PFSK-1 (cell line): ENCODE measurements around the gene ASCC1.

Experiments
- POLR2AphosphoS5 ChIP-seq: IDR thresholded peaks from 2 replicates; pipeline ENCODE4 v1.6.1; 2012; ENCODE audit warnings: low read depth, mild to moderate bottlenecking, control low read depth, low read length, moderate library complexity
- REST ChIP-seq, 2 experiments: IDR thresholded peaks; 2 replicates each; pipeline versions ENCODE4 v1.6.1 to v1.8.0; 2011 to 2012; ENCODE audit warnings: low read depth in 2 of 2, low read length in 2 of 2, control low read depth in 1 of 2, inconsistent platforms in 1 of 2, mild to moderate bottlenecking in 1 of 2, moderate library complexity in 1 of 2; ENCODE audit not compliant: insufficient read depth in 1 of 2
- SIN3A ChIP-seq: IDR thresholded peaks from 2 replicates; pipeline ENCODE4 v1.6.1; 2012; ENCODE audit warnings: mild to moderate bottlenecking, low read length, moderate library complexity, borderline replicate concordance; ENCODE audit not compliant: insufficient read depth
- TAF1 ChIP-seq: IDR thresholded peaks from 2 replicates; pipeline ENCODE4 v1.6.1; 2012; ENCODE audit warnings: low read length, control low read depth, borderline replicate concordance; ENCODE audit not compliant: insufficient read depth

GRCh38 chr10:72096115-72097000 lies 119.7 kb downstream of the ASCC1 start:
- TF ChIP-seq POLR2AphosphoS5: no peak
- no peak for TF ChIP-seq TAF1
- TF ChIP-seq REST (IDR thresholded peaks at IDR 0.05; ENCODE audit: insufficient read depth in 1 of 2, low read depth in 2 of 2, low read length in 2 of 2): no peak
- no peak for TF ChIP-seq SIN3A
